ENCODE data around the gene FAM76B.

The FAM76B gene

DNA sequence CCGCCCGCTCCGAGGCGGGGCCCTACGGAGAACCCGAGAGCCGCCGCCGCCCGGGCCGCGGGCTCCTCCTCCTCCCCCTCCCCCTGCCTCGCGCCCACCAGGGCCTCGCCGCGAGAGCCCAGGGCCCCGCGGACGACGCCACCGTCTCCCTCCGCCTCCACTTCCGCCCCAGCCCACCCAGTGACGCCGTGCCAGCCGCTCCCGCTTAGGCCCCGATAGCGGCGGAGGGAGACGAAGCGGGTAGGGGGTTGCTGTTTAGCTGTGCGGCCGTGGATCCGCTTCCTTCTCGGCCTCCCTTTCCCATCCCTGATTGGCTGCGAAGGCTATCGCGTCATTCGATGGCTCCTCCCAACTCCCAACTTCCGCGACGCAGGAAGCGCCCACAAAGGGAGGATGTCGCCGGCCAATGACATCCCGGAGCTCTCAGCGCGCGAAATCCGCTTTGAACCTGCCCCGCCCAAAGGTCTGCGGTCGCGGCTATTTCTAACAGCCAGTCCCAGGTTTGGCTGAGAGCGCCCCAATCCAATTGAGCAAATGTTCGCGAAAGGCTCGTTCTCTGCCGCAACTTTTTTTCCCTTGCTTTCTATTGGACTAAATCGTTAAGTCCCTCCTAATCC is at the start of gene FAM76B:
TSS of gene FAM76B (minus strand) at position 277 of the 617 bp plus-strand sequence. CDS start 304 bp downstream, outside the sequence.
- peak within 1 kb of the TSS; percentile 93 for H3K4me3 ChIP-seq (replicated peaks; ENCODE audit: low read depth, low read length)
- TF ChIP-seq CTCF (IDR thresholded peaks at IDR 0.05; ENCODE audit: low read length, missing control alignments), result no peak
- peak; percentile 99 for DNase-seq (ENCODE audit: low read depth)

DNA sequence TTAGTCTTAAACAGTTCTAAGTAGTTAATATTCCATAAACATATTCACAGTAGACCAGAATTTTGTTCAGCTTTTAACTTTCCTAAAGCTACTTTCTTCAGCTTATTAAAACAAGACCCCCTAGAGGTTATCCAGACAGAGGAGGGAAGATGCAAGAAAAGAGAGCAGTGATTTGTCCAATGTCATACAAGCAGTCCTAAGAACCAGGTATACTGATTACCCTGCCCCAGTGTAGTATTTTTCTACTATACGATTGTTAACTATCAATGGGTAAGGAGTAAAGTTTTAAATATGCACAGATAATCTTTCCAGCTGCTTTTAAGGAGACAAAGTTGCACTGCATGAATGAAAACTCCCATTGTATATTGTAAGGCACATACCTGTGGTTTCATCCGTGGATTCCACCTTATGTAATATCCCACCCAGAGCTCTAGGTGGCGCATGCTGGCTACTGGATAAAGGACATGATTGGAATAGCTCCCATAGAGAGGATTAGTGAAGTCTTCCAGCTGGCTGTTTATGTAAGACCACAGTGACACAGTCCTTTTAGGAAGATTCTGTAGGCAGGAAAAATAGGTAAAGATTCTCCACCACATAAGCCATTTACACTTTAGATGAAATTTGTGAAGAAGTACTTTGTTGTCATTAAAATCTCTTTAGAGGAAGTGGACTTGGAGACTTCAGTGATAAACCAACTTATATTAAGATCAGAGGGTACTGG is 46.3 kb upstream of the FAM76B start:
- peak; percentile 96 for TF ChIP-seq CTCF (IDR thresholded peaks at IDR 0.05; ENCODE audit: low read length, missing control alignments)
- H3K4me3 ChIP-seq (replicated peaks; ENCODE audit: low read depth, low read length), result no peak overlapping the region
- DNase-seq (ENCODE audit: low read depth), result peak; percentile 93

GRCh38 chr11:95835351-95835750 is 45.8 kb upstream of the FAM76B start:
- H3K4me3 ChIP-seq (replicated peaks; ENCODE audit: low read depth, low read length), result no peak overlapping the region
- no peak for DNase-seq (ENCODE audit: low read depth)
- no peak for TF ChIP-seq CTCF (IDR thresholded peaks at IDR 0.05; ENCODE audit: low read length, missing control alignments)

DNA sequence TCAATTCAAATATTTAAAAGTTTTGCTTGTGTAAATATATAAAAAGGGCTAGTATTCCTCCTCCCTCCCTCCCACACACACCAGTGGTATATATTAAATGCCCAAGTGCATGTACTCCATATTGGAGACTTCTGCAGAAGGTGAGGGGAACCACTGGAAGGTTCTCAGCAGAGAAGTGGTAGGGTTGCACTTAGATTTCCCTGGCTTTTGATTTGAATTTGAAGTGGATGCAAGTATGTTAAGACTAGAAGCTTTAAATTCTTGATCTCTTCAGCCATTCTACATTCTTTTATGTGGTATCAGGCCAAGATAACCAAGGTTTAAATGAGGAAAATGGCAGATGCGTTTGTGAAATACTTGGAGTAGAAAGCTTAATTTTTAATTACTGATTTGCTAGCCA is 43.8 kb upstream of the FAM76B start:
- DNase-seq (ENCODE audit: low read depth), result no peak
- TF ChIP-seq CTCF (IDR thresholded peaks at IDR 0.05; ENCODE audit: low read length, missing control alignments), result no peak
- H3K4me3 ChIP-seq (replicated peaks; ENCODE audit: low read depth, low read length), result no peak overlapping the region

- H3K4me3 ChIP-seq (replicated peaks; ENCODE audit: low read depth, low read length), result no peak overlapping the region
- peak; percentile 29 for DNase-seq (ENCODE audit: low read depth)
- no peak for TF ChIP-seq CTCF (IDR thresholded peaks at IDR 0.05; ENCODE audit: low read length, missing control alignments)
These were observed 43.2 kb upstream of the FAM76B start for GRCh38 chr11:95832763-95833162.

- TF ChIP-seq CTCF (IDR thresholded peaks at IDR 0.05; ENCODE audit: low read length, missing control alignments), result no peak
- H3K4me3 ChIP-seq (replicated peaks; ENCODE audit: low read depth, low read length), result no peak overlapping the region
- DNase-seq (ENCODE audit: low read depth), result peak; percentile 57
These were observed 41.8 kb upstream of the FAM76B start for GRCh38 chr11:95831198-95831883.

All from fibroblast of pulmonary artery (primary cell).